ENCODE data around the gene ANKS1B. TPM values are rescaled to one million over a fixed set of nuclear protein-coding genes. Genes with fewer than 3 reads are reported as not detected.

ANKS1B gene
- total RNA-seq, 1 experiment from 2014 or later, result 5.8 TPM

DNA sequence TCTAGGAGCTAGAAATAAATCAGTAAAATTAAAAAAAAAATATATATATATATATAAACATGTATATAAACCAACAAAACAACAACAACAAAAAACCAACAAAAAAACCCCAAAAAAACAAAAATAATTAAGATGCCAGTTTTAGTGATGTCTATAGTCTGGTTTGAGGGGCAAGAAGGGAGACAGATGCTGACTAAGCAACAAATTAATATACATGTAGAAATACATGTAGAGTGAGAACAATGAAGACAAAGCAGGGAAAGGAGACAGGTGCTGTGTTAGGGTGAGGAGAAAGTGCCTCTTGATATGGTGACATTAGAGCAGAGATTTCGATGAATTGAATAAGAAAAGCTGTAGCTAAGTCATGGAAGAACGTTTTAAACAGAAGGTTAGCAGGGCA is 861.8 kb downstream of the ANKS1B start (continued):
- TF ChIP-seq ZNF396 (CRISPR knock-in tag; IDR thresholded peaks at IDR 0.05; ENCODE audit: borderline replicate concordance) (no peak), USF2 (CRISPR knock-in tag; IDR thresholded peaks at IDR 0.05) (no peak), GRHL2 (CRISPR knock-in tag; IDR thresholded peaks at IDR 0.05; ENCODE audit: insufficient replicate concordance, severe bottlenecking) (no peak), SP1 (CRISPR knock-in tag; conservative IDR thresholded peaks at IDR 0.05) (no peak), ZNF416 (CRISPR knock-in tag; IDR thresholded peaks at IDR 0.05) (no peak)
- TF ChIP-seq, protein P1, sequence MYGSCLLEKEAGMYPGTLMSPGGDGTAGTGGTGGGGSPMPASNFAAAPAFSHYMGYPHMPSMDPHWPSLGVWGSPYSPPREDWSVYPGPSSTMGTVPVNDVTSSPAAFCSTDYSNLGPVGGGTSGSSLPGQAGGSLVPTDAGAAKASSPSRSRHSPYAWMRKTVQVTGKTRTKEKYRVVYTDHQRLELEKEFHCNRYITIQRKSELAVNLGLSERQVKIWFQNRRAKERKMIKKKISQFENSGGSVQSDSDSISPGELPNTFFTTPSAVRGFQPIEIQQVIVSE (CRISPR knock-in tag; IDR thresholded peaks at IDR 0.05; ENCODE audit: borderline replicate concordance), result no peak

DNA sequence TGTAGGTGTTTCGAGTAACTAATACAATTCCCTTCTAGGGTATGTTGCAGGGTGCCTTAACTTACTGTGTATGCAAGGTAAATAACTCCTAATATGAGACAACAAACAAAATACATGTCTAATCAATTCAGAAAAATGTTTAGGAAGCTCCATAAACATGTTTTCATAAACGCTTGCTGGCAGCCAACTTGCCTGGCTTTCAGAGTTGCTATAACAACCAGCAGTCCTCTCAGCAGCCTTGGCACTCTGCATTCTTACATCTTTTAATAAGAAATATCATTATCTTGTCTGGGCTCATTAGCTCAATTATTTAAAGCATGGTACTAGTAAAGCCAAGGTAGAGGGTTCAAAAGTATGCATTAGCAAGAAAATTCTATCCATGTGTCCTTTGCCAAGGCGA is 862.2 kb downstream of the ANKS1B start:
- Mint-ChIP-seq H3K4me3 (no peak overlapping the region), H3K36me3 (no peaks in the 10 kb centered on the region), H3K4me1 (no peaks in the 10 kb centered on the region), H3K27ac (no peak overlapping the region), H3K9me3 (no peaks in the 10 kb centered on the region), H3K27me3 (ENCODE audit: low read depth) (no peaks in the 10 kb centered on the region)
- ATAC-seq (no peak), DNase-seq (ENCODE audit: low spot score) (no peak)
- CTCF ChIA-PET, result no interaction called here
- POLR2A ChIA-PET, result no interaction called here
- TF ChIP-seq, protein P2, sequence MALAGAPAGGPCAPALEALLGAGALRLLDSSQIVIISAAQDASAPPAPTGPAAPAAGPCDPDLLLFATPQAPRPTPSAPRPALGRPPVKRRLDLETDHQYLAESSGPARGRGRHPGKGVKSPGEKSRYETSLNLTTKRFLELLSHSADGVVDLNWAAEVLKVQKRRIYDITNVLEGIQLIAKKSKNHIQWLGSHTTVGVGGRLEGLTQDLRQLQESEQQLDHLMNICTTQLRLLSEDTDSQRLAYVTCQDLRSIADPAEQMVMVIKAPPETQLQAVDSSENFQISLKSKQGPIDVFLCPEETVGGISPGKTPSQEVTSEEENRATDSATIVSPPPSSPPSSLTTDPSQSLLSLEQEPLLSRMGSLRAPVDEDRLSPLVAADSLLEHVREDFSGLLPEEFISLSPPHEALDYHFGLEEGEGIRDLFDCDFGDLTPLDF (CRISPR knock-in tag; IDR thresholded peaks at IDR 0.05), result no peak
- TF ChIP-seq GRHL2 (CRISPR knock-in tag; IDR thresholded peaks at IDR 0.05; ENCODE audit: insufficient replicate concordance, severe bottlenecking), result no peak
- TF ChIP-seq SP1 (CRISPR knock-in tag; conservative IDR thresholded peaks at IDR 0.05), result no peak
- no peak for TF ChIP-seq TCF7 (CRISPR knock-in tag; IDR thresholded peaks at IDR 0.05; ENCODE audit: low read depth)
- TF ChIP-seq, protein P3, sequence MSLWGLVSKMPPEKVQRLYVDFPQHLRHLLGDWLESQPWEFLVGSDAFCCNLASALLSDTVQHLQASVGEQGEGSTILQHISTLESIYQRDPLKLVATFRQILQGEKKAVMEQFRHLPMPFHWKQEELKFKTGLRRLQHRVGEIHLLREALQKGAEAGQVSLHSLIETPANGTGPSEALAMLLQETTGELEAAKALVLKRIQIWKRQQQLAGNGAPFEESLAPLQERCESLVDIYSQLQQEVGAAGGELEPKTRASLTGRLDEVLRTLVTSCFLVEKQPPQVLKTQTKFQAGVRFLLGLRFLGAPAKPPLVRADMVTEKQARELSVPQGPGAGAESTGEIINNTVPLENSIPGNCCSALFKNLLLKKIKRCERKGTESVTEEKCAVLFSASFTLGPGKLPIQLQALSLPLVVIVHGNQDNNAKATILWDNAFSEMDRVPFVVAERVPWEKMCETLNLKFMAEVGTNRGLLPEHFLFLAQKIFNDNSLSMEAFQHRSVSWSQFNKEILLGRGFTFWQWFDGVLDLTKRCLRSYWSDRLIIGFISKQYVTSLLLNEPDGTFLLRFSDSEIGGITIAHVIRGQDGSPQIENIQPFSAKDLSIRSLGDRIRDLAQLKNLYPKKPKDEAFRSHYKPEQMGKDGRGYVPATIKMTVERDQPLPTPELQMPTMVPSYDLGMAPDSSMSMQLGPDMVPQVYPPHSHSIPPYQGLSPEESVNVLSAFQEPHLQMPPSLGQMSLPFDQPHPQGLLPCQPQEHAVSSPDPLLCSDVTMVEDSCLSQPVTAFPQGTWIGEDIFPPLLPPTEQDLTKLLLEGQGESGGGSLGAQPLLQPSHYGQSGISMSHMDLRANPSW (CRISPR knock-in tag; conservative IDR thresholded peaks at IDR 0.05; ENCODE audit: low read depth), result no peak
- TF ChIP-seq, protein P4, sequence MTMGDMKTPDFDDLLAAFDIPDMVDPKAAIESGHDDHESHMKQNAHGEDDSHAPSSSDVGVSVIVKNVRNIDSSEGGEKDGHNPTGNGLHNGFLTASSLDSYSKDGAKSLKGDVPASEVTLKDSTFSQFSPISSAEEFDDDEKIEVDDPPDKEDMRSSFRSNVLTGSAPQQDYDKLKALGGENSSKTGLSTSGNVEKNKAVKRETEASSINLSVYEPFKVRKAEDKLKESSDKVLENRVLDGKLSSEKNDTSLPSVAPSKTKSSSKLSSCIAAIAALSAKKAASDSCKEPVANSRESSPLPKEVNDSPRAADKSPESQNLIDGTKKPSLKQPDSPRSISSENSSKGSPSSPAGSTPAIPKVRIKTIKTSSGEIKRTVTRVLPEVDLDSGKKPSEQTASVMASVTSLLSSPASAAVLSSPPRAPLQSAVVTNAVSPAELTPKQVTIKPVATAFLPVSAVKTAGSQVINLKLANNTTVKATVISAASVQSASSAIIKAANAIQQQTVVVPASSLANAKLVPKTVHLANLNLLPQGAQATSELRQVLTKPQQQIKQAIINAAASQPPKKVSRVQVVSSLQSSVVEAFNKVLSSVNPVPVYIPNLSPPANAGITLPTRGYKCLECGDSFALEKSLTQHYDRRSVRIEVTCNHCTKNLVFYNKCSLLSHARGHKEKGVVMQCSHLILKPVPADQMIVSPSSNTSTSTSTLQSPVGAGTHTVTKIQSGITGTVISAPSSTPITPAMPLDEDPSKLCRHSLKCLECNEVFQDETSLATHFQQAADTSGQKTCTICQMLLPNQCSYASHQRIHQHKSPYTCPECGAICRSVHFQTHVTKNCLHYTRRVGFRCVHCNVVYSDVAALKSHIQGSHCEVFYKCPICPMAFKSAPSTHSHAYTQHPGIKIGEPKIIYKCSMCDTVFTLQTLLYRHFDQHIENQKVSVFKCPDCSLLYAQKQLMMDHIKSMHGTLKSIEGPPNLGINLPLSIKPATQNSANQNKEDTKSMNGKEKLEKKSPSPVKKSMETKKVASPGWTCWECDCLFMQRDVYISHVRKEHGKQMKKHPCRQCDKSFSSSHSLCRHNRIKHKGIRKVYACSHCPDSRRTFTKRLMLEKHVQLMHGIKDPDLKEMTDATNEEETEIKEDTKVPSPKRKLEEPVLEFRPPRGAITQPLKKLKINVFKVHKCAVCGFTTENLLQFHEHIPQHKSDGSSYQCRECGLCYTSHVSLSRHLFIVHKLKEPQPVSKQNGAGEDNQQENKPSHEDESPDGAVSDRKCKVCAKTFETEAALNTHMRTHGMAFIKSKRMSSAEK (CRISPR knock-in tag; IDR thresholded peaks at IDR 0.05; ENCODE audit: borderline replicate concordance), result no peak
- TF ChIP-seq ZNF263 (CRISPR knock-in tag; IDR thresholded peaks at IDR 0.05; ENCODE audit: low read depth), result no peak
- no peak for TF ChIP-seq IRF1 (CRISPR knock-in tag; IDR thresholded peaks at IDR 0.05)
- TF ChIP-seq, protein P5, sequence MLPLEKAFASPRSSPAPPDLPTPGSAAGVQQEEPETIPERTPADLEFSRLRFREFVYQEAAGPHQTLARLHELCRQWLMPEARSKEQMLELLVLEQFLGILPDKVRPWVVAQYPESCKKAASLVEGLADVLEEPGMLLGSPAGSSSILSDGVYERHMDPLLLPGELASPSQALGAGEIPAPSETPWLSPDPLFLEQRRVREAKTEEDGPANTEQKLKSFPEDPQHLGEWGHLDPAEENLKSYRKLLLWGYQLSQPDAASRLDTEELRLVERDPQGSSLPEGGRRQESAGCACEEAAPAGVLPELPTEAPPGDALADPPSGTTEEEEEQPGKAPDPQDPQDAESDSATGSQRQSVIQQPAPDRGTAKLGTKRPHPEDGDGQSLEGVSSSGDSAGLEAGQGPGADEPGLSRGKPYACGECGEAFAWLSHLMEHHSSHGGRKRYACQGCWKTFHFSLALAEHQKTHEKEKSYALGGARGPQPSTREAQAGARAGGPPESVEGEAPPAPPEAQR (CRISPR knock-in tag; IDR thresholded peaks at IDR 0.05), result no peak
- TF ChIP-seq, protein P6, sequence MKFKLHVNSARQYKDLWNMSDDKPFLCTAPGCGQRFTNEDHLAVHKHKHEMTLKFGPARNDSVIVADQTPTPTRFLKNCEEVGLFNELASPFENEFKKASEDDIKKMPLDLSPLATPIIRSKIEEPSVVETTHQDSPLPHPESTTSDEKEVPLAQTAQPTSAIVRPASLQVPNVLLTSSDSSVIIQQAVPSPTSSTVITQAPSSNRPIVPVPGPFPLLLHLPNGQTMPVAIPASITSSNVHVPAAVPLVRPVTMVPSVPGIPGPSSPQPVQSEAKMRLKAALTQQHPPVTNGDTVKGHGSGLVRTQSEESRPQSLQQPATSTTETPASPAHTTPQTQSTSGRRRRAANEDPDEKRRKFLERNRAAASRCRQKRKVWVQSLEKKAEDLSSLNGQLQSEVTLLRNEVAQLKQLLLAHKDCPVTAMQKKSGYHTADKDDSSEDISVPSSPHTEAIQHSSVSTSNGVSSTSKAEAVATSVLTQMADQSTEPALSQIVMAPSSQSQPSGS (CRISPR knock-in tag; IDR thresholded peaks at IDR 0.05; ENCODE audit: borderline replicate concordance, low read depth), result no peak
- TF ChIP-seq ZNF425 (CRISPR knock-in tag; conservative IDR thresholded peaks at IDR 0.05), result no peak
- no peak for TF ChIP-seq TP53 (CRISPR knock-in tag; IDR thresholded peaks at IDR 0.05)
